Measurements from ENCODE around the gene TDG.

The TDG gene

GRCh38 chr12:104000807-104001434 is 35.2 kb downstream of the TDG start:
- Histone ChIP-seq H3K27ac (no peak overlapping the region), H3K4me1 (no peaks in the 10 kb centered on the region), H3K4me2 (ENCODE audit: low read length) (no peak overlapping the region), H3K36me3 (ENCODE audit: control insufficient read depth, insufficient read depth, low read length) (no peaks in the 10 kb centered on the region), H2AFZ (no peak overlapping the region), H3K79me2 (no peaks in the 10 kb centered on the region), H3K27me3 (ENCODE audit: control insufficient read depth, insufficient read depth, low read length) (no peaks in the 10 kb centered on the region), H3K4me3 (ENCODE audit: low read depth, low read length) (no peak overlapping the region), H3K9me3 (ENCODE audit: control insufficient read depth, low read length) (no peaks in the 10 kb centered on the region), H3K9ac (no peak overlapping the region)
- TF ChIP-seq CTCF (IDR thresholded peaks at IDR 0.05) = no peak

GRCh38 chr12:104002686-104003085 is 37.0 kb downstream of the TDG start:
- Histone ChIP-seq H3K27me3 (ENCODE audit: control insufficient read depth, insufficient read depth, low read length) (no peaks in the 10 kb centered on the region), H3K4me1 (no peaks in the 10 kb centered on the region), H2AFZ (no peak overlapping the region), H3K4me3 (ENCODE audit: low read depth, low read length) (no peak overlapping the region), H3K4me2 (ENCODE audit: low read length) (no peak overlapping the region), H3K79me2 (no peaks in the 10 kb centered on the region), H3K9ac (no peak overlapping the region), H3K27ac (no peak overlapping the region), H3K9me3 (ENCODE audit: control insufficient read depth, low read length) (no peaks in the 10 kb centered on the region), H3K36me3 (ENCODE audit: control insufficient read depth, insufficient read depth, low read length) (no peaks in the 10 kb centered on the region)
- TF ChIP-seq CTCF (IDR thresholded peaks at IDR 0.05) = no peak

- no peak overlapping the region for H3K4me3 ChIP-seq (ENCODE audit: low read depth, low read length)
- no peak overlapping the region for H2AFZ ChIP-seq
- H3K9me3 ChIP-seq (ENCODE audit: control insufficient read depth, low read length) = no peaks in the 10 kb centered on the region
- no peaks in the 10 kb centered on the region for H3K79me2 ChIP-seq
- no peaks in the 10 kb centered on the region for H3K36me3 ChIP-seq (ENCODE audit: control insufficient read depth, insufficient read depth, low read length)
- no peaks in the 10 kb centered on the region for H3K27me3 ChIP-seq (ENCODE audit: control insufficient read depth, insufficient read depth, low read length)
- no peak overlapping the region for H3K9ac ChIP-seq
- no peak overlapping the region for H3K4me2 ChIP-seq (ENCODE audit: low read length)
- TF ChIP-seq CTCF (IDR thresholded peaks at IDR 0.05) = no peak
- H3K4me1 ChIP-seq = no peaks in the 10 kb centered on the region
- H3K27ac ChIP-seq = no peak overlapping the region
Measured at GRCh38 chr12:104003596-104003995, 37.9 kb downstream of the TDG start.

GRCh38 chr12:104006929-104007328 is 41.3 kb downstream of the TDG start:
- no peak for TF ChIP-seq CTCF (IDR thresholded peaks at IDR 0.05)
- no peak overlapping the region for H3K27ac ChIP-seq
- no peaks in the 10 kb centered on the region for H3K36me3 ChIP-seq (ENCODE audit: control insufficient read depth, insufficient read depth, low read length)
- no peaks in the 10 kb centered on the region for H3K27me3 ChIP-seq (ENCODE audit: control insufficient read depth, insufficient read depth, low read length)
- H3K79me2 ChIP-seq = no peaks in the 10 kb centered on the region
- H3K4me1 ChIP-seq = no peaks in the 10 kb centered on the region
- no peaks in the 10 kb centered on the region for H3K9me3 ChIP-seq (ENCODE audit: control insufficient read depth, low read length)
- H2AFZ ChIP-seq = no peak overlapping the region
- H3K4me3 ChIP-seq (ENCODE audit: low read depth, low read length) = no peak overlapping the region
- H3K4me2 ChIP-seq (ENCODE audit: low read length) = no peak overlapping the region
- H3K9ac ChIP-seq = no peak overlapping the region

- H3K27ac ChIP-seq = no peak overlapping the region
Measured at GRCh38 chr12:104010121-104010520, 44.4 kb downstream of the TDG start.

More at GRCh38 chr12:104010121-104010520, 44.4 kb downstream of the TDG start:
- no peak overlapping the region for H3K4me3 ChIP-seq (ENCODE audit: low read depth, low read length)
- no peak overlapping the region for H3K9ac ChIP-seq
- no peaks in the 10 kb centered on the region for H3K27me3 ChIP-seq (ENCODE audit: control insufficient read depth, insufficient read depth, low read length)
- TF ChIP-seq CTCF (IDR thresholded peaks at IDR 0.05) = no peak
- no peak overlapping the region for H3K4me2 ChIP-seq (ENCODE audit: low read length)
- no peaks in the 10 kb centered on the region for H3K9me3 ChIP-seq (ENCODE audit: control insufficient read depth, low read length)
- H2AFZ ChIP-seq = no peak overlapping the region
- H3K36me3 ChIP-seq (ENCODE audit: control insufficient read depth, insufficient read depth, low read length) = no peaks in the 10 kb centered on the region
- no peaks in the 10 kb centered on the region for H3K79me2 ChIP-seq
- no peaks in the 10 kb centered on the region for H3K4me1 ChIP-seq
